Heart left ventricle (tissue), 13 donors: ENCODE measurements around the gene SYDE1.

ENCODE experiments used
- CTCF ChIP-seq, 12 donors: fragments of 200-600 bp; sonication (generic) in 4 of 12; IDR thresholded peaks; one replicate each; pipeline versions ENCODE4 v1.5.0 to v1.8.0; 2018 to 2022; ENCODE audit warnings: antibody characterized with exemption in 12 of 12, mild to moderate bottlenecking in 5 of 12
- POLR2A ChIP-seq, 2 donors: fragments of 450-650 bp; IDR thresholded peaks; one replicate each; pipeline ENCODE4 v1.6.1; 2017; ENCODE audit warnings: antibody characterized with exemption in 2 of 2, mild to moderate bottlenecking in 2 of 2, moderate library complexity in 2 of 2
- donor health status: ischemic (EF 13 %, LVEDD 7.1; RV severe dilation, severe dysfunction).
- donor health status: DM: no; HTN: yes; CAD: no.
- donor health status: DM: no; HTN: no; CAD: no.
- donor health status: ischemic (EF 25% LVEDD 6.9; RV normal size, moderate dysfunction).
- donor health status: ischemic (EF 25% LVEDD 5.7; RV mildly dilated, moderate dysfunction).
- donor health status: ischemic (EF 35%, LVEDD 5.7; RV mildly dilated, moderate dysfunction).
- donor health status: nonischemic (EF 11% LVEDD 7.7; RV severe dilation, severe dysfunction).
- donor health status: DM: yes; HTN: yes; CAD: no.
- donor health status: PGD.
- donor health status: ischemic (EF 29% LVEDD 5.4; RV normal size, mild dysfunction).
- donor health status: nonischemic (EF 23%, LVEDD 6.1; RV moderate dilation, normal function).

- TF ChIP-seq CTCF (IDR thresholded peaks at IDR 0.05), result no peak
- no peak for TF ChIP-seq POLR2A (IDR thresholded peaks at IDR 0.05)
Measured at GRCh38 chr19:15109768-15110417, 2.7 kb downstream of the SYDE1 start.
